GM18520 (cell line): Measurements from ENCODE around the gene ADGRD2.

Experiments
- ATAC-seq: cut with Tn5 transposase; IDR thresholded peaks from one replicate; pipeline ENCODE4 v1.9.1; 2021; ENCODE audit not compliant: unreplicated experiment

Gene ADGRD2

DNA sequence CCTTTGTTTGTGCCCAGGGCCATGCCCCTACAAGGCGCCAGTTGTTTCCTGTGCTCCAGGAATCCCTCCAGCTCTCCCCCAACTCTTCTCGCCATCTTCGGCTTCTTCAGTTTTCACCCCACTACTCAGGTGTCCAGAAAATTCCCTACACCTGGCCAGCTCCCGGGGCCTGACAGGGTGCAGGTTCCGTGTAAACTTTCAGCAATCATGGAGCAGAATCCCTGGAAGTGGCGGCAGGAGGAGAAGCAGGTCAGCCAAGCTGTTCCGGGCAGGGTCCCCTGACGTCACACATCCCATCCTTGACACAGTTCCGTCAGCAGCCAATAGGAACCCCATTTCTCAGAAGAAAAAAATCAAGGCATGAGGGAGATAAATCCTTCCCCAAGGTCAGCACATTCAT is 12.2 kb upstream of the ADGRD2 start:
- ATAC-seq = no peak

DNA sequence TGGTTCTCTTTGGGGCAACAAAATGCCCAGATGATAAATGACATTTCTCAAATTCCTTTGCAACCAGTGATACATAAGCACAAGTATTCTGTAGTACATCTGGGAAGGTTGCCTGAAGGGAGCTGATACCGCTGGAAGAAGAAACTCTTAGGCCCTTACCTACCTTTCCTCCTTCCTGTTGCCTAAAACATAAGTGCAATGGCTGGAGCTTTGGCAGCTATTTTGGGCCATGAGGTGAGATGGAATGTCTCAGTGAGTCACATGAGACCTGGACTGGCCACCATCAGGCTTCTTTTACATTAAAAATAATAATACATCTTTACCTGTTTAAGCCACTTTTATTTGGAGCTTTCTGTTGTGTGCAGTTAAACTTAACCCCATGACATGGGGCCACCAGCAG is 11.2 kb upstream of the ADGRD2 start:
- no peak for ATAC-seq

DNA sequence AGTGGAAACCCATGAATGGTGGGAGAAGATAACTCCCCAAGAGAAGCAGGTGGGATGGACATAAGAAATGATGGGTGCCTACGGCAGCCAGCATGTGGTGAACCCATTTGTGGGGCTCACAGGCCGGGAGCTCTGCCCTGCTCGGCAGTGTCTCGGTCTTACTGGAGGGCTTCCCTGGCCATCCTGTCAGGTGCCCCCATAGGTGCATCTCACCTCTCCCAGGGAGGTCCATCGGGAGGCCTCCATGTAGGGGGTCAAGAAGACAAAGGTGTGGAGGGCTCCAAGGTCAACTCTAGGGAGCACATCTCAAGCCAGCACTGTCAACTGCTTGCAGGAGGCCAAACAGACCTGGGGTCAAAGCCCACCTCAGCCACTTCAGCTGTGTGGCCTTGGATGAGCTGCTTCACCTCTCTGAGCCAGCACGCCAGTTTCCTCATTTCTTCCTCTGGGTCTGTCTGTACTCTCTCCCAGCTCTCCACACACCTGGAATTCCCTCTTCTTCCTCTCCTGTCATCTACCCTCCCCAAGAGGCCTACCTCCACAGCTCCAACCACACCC is 10.5 kb upstream of the ADGRD2 start:
- ATAC-seq = no peak

DNA sequence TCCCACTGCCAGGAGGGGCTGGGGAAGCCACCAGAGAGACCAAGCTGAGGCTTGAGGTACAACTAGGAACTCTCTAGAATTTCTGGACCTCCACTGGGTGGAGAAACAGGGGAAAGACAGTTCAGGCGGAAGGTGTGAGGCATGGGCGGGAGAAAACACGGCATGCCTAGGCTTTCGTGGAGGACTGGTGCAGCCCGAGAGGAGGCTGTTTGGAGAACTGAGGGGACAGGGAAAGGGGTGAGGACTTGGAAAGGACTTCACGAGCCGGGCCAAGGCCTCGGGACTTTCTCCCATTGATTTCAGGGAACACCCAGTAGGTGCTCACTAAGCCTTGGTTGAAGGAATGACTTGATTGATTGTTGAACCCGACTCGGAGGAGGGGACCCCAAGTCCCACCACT is 9.5 kb upstream of the ADGRD2 start:
- ATAC-seq = no peak

DNA sequence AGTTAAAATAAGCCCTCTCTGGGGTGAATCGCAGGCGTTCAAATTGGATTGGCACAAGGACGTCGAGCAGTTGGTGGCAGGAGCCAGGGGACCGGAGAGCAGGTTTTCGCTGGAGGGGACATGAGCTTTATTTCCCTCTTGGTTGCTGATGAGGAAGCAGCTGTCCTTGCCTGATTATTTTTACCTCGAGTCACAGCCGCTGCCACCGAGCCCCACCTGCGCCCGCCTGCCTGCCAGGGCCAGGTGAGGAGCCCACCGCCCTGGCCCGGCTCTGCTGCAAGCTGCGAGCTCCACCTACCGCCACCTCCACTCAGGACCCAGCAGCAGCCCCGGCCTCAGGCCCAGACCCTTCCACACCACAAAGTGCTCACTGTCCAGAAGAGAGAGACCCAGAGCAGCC is 9.0 kb upstream of the ADGRD2 start:
- ATAC-seq = no peak

DNA sequence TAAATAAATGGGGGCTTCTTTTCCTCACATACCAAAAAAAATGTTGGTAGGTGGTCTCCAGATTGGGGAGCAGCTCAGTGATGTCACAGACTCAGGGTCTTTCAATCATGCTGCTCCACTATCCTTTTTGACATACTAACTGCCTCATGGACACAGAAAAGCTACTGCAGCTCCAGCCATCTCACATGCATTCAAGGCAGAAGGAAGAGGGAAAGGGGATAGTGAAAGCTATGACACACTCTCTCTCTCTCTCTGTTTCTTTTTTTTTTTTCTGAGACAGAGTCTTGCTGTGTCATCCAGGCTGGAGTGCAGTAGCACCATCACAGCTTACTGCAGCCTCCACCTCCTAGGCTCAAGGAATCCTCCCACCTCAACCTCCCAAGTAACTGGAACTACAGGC is 7.9 kb upstream of the ADGRD2 start:
- ATAC-seq = no peak

DNA sequence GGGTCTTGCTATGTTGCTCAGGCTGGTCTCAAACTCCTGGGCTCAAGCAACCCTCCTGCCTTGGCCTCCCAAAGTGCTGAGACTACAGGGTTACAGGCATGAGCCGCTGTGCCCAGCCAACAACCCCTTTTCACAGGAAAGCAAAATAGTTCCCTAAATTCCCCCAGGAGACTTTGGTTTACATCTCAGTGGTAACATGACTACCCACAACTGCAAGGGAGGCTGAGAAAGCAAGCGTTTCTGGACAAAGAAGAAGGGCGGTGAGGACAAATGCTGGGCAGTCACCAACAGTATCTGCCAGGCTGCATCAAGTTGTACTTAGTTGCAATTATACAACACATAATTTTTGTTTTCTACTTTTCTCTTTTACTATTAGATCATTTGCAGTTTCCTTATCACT is 7.4 kb upstream of the ADGRD2 start:
- ATAC-seq = no peak

DNA sequence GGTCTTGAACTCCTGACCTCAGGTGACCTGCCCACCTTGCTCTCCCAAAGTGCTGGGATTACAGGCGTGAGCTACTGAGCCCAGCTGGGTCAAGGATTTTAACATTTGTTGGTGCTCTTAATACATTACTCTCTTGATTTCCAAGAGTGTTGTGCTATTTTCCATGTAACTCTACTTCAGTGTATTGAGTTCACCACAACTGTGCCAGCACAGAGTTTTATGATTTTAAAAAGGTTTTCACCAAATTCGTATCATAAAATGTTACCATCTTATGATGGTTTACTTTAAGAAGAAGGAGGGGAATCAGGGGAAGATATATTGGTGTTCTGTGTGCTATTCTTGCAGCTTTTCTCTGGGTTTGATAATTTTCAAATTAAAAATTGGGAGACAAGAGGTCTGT is 6.6 kb upstream of the ADGRD2 start:
- ATAC-seq = no peak

DNA sequence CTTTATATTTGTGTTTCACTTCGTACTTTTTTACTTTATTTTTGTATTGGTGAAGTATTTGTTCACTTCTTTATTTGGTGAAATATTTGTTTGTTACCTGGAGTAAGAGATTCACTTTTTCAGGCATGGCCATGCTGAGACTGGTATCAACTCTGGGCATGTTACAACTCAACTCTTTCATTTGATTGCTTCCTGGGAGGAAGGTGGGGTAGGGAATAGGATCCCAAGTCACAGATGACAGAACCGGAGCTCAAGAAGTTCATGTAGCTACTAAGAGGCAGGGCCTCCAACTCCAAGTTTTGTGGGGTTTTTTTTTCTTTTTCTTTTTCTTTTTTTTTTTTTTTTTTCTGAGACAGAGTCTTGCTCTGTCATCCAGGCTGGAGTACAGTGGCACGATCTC is 6.1 kb upstream of the ADGRD2 start:
- ATAC-seq = no peak

DNA sequence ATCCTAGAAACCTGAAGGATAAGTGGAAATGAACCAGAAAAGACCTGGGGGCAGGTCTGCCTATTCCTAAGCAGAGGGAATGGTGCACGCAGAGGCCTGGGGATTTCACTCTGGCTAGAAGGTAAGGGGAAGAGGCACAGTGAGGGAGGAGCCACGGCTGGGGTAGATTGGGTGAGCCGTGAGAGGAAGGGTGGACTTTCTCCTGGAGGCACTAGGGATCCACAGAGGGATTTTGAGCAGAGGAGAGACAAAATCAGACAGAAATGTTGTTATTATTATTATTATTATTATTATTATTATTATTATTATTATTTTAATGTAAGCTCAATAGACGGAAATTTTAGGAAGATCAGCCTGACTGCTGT is 3.0 kb upstream of the ADGRD2 start:
- no peak for ATAC-seq

DNA sequence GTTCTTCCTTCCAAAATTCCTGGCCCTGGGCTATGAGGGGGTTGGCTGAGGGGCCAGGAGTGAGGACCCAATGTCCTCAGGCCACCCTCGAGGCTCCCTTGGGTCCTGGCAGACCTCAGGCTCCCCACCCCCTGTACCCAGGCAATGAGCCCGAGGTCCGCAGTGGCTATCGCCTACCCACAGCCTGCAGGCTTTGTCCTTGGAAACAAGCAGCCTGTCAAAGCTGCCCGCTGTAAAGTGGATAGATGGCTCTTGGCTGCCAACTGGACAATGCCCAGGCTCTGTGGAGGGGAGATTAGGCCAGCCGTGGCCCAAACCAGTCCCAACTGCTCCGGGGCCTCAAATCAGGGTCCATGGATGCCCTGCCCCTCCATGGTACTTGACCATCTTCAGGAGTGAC is 2.2 kb upstream of the ADGRD2 start:
- ATAC-seq = no peak

DNA sequence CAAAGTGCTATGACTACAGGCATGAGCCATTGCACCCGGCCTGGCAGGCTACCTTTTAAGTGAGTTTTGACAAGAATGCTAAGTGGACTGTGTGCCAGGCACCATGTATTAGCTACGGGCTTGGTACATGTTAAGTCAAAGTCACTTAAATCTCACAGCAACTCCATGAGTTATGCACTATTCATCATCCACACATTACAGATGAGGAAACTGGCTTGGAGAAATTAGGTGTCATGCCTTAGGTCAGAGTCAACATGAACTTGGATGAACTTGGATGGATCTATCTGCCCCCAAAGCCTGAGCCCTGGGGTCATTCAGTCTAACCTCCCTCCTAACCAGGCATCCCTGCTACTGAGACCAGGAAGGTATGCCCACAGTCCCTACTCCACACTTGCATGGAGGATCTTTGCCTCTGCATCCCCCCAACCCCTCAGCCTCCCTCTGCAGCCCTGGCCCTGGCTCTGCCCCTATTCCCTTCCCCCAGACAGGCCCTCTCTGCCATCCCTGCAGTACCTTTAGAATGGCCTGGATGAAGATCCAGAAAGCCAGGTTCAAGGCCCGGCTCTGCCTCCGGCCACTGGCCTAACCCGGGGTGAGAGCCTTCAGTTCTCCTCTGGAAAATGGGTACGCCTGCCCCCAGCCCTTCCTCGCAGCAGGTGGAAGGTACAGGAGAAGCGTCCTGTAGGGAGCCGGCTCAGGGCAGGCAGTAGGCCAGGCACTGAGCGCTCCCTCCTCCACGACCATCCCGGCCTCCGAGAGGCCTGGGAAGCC is 685 bp upstream of the ADGRD2 start:
- no peak for ATAC-seq

DNA sequence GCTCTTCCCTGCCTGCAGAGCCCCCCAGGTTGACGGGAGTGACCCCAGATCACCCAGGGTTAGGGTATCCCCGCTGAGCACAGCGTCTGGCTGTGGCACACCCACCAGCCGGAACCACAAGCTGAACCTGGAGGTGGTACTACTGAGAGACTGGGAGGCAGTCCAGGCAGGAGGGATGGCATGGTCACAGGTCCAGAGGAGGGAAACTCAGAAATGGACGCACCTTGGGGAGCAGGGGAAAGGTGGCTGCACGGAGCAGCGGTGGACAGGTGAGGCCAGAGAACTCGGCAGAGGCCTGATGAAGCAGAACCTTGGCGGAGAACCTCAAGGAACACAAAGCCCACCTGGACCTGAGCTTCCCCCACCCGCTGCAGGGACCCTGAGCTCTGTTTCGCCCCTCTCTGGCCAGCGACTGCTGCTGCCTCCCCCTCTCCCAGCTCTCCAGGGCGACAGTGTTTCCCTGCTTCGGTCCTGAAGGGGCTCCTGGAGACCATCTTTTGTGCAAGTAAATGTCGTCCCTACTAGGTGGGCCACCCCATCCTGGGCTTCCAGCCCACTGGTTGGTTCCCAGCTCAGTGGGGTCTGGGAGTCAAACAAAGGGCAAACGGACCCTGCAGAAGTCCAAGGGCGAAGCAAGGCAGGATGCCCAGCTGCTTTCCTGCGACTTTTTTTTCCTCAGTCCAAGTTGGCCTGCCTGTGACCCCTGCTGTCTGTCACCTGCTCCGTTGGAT is 845 bp downstream of the ADGRD2 start:
- ATAC-seq = no peak

DNA sequence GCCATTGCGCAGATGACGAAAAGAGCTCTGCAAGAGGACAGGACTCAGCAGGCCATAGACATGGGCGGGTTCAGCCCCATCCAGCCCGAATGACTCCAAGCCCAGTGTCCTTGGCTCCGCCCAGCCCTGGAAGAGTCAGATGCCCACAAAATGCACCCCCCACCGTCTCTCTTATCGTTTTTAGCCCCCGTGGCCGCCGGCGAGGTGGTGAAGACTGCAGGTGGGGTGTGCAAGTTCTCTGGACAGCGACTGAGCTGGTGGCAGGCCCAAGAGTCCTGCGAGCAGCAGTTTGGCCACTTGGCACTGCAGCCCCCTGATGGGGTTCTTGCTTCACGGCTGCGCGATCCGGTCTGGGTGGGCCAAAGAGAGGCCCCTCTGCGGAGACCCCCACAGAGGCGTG is 2.1 kb downstream of the ADGRD2 start:
- no peak for ATAC-seq

DNA sequence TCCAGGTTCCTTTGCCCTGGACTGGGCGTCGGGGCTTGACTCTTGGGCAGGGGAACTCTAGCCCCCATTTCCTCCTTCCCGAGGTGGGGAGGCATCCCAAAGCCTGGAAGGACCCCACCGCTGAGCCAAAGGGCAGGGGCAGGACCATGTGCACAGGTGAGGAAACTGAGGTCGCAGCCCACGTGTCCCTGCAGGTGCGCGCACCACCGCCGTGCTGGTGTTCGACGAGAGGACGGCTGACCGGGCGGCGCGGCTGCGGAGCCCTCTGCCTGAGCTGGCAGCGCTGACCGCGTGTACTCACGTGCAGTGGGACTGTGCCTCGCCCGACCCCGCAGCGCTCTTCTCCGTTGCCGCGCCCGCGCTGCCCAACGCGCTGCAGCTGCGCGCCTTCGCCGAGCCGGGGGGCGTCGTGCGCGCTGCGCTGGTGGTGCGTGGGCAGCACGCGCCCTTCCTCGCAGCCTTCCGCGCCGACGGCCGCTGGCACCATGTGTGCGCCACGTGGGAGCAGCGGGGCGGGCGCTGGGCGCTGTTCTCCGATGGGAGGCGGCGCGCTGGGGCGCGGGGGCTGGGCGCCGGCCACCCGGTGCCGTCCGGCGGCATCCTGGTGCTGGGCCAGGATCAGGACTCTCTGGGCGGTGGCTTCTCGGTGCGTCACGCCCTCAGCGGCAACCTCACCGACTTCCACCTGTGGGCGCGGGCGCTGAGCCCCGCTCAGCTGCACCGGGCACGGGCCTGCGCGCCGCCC is 2.8 kb downstream of the ADGRD2 start:
- no peak for ATAC-seq

DNA sequence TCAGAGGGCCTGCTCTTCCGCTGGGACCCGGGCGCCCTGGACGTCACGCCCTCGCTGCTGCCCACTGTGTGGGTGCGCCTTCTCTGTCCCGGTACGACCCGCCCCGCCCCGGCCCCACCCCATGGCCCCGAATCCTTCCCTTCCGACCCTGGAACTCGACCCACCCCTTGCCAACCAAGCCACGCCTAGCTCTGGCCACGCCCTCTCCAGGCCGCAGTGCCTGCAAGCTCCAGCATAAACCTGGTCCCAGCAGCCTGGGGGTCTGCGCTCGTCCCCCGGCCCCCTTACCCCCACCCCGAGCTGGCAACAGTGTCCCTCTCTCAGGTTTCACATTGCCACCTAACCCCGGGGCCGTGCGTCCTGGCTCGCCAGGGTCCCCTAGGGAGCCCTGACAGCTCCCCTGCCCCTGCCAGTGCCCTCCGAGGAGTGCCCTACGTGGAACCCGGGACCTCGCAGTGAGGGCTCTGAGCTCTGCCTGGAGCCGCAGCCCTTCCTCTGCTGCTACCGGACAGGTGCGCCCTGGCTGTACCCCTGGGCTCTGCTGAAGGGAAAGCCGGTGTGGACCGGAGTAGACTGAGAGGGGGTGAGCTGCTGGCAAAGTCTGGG is 3.4 kb downstream of the ADGRD2 start:
- ATAC-seq = no peak

DNA sequence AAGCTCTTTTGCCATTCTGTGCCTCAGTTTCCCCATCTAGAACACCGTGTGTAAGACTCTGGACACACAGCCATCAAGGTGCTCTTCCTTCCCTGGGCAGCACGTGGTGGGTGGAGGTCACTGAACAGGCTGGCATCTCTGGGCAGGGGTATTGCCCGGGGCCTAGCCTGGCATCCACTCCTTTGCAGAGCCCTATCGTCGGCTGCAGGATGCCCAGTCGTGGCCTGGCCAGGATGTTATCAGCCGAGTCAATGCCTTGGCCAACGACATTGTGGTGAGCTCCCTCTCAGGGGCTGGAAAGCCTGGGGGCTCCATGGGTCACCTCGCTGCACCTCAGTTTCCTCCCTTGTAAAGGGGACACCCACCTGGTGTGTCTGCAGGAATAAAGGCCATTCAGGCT is 4.0 kb downstream of the ADGRD2 start:
- no peak for ATAC-seq

DNA sequence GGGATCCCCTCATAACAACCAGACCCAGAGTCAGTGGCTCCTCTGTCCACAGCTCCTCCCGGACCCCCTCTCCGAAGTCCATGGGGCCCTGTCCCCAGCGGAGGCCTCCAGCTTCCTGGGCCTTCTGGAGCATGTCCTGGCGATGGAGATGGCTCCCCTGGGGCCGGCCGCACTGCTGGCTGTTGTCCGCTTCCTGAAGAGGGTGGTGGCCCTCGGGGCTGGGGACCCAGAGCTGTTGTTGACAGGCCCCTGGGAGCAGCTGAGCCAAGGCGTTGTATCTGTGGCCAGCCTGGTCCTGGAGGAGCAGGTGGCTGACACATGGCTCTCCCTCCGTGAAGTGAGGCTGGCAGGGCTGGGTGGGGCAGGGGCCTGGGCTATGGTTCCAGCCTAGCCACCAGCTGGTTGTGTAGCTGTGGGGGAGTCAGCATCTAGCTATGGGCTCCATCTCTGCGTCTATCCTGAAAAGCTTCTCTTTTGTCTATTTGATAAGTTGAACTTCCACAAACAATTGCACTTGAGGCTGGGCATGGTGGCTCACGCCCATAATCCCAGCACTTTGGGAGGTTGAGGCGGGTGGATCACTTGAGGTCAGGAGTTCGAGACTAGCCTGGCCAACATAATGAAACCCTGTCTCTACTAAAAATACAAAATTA is 4.7 kb downstream of the ADGRD2 start:
- ATAC-seq = no peak

DNA sequence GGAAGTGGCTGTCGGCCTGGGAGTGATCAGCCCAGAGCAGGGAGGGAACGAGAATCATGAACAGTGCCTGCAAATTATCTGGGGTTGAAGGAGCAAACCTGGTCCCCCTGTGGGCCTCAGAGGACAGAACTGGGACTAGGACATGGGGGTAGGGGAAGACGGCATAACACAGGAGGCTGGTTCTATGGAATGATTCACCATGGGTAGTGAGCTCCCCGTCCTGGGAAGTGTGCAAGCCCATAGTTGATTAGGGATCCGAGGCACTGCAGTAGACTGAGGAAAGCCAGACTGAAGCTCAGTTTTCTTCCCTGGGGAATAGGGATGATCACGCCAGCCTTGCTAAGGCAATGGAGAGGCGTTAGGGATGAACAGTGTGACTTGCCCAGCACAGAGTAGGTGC is 5.6 kb downstream of the ADGRD2 start:
- no peak for ATAC-seq

DNA sequence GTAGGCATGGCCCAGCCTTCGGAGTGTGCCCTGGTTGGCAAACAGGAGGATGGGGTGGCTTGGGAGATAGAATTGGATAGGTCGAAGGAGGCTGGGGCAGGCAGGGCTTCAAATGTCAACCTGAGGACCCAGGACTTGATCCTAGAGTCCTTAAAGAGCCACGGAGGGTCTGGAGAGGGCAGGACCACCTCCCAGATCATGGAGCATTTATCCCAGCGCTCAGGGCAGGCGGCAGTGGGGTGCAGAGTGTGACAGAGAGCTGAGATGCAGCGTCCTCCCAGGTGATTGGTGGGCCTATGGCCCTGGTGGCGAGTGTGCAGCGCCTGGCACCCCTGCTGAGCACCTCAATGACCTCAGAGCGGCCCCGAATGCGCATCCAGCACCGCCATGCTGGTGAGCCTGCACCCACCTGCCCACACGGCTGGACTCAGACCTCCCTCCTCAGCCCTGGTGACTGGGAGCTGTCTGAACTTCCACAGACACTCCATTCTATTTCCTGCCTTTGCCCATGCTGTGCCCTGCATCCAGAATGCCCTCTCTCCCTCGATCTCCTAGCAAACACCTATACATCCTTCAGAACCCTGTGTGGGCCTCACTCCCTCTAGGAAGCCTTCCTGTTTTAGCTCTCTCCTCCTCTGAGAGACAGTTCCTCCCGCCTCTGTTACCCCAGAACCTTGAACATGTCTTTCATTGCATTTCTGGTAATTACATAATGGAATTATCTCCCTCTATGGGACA is 6.3 kb downstream of the ADGRD2 start:
- no peak for ATAC-seq
